CD4-positive, alpha-beta T cell (primary cell): Measurements from ENCODE around the gene INSRR. TPM values are rescaled to one million over a fixed set of nuclear protein-coding genes. Genes with fewer than 3 reads are reported as not detected.

Source experiments
- ATAC-seq: fragments of 200-7000 bp; cut with Tn5 transposase; one replicate; pipeline ENCODE4 v1.10.0; 2022; ENCODE audit warnings: mild to moderate bottlenecking; ENCODE audit not compliant: poor library complexity
- CTCF ChIA-PET: fragments of 350-600 bp; sonication (Branson Sonifier 250); formaldehyde crosslinking; loops from one replicate; lab custom pipeline; 2021; ENCODE audit warnings: antibody characterized with exemption, inconsistent platforms; lab: Charles Lee
- POLR2A ChIA-PET: fragments of 350-600 bp; sonication (Branson Sonifier 250); formaldehyde crosslinking; loops from one replicate; lab custom pipeline; 2021; ENCODE audit warnings: antibody characterized with exemption, inconsistent platforms; lab: Charles Lee
- DNase-seq, 14 experiments: peaks; one replicate each; pipeline ENCODE4 v3.0.0-alpha.2; 2013 to 2020; ENCODE audit warnings: mixed read lengths in 2 of 14
- H3K27ac ChIP-seq, 2 donors: one replicate each; pipeline versions ENCODE4 v1.5.1 to v1.7.0; 2013; ENCODE audit warnings: low read length in 2 of 2, low read depth in 1 of 2, mild to moderate bottlenecking in 1 of 2
- H3K27me3 ChIP-seq, 2 experiments: 1 replicate in 1 of 2; 2 replicates in 1 of 2; pipeline versions ENCODE4 v1.6.1 to v1.7.0; 2013; ENCODE audit warnings: low read length in 2 of 2, control low read depth in 1 of 2, mild to moderate bottlenecking in 1 of 2, moderate library complexity in 1 of 2; ENCODE audit not compliant: insufficient read depth in 2 of 2, control insufficient read depth in 1 of 2
- H3K36me3 ChIP-seq: one replicate; pipeline ENCODE4 v1.6.1; 2013; ENCODE audit warnings: low read length, control low read depth; ENCODE audit not compliant: insufficient read depth
- H3K4me1 ChIP-seq: one replicate; pipeline ENCODE4 v1.6.1; 2013; ENCODE audit warnings: low read length, control low read depth; ENCODE audit not compliant: insufficient read depth
- H3K4me3 ChIP-seq: one replicate; pipeline ENCODE4 v1.5.1; 2013; ENCODE audit warnings: mild to moderate bottlenecking, low read length, moderate library complexity
- H3K9me3 ChIP-seq, 2 experiments: 1 replicate in 1 of 2; 2 replicates in 1 of 2; pipeline versions ENCODE4 v1.6.1 to v1.7.0; 2013; ENCODE audit warnings: low read length in 2 of 2, mild to moderate bottlenecking in 2 of 2, control low read depth in 1 of 2, moderate library complexity in 1 of 2; ENCODE audit not compliant: control insufficient read depth in 1 of 2, insufficient read depth in 1 of 2
- H3K27ac Mint-ChIP-seq: one replicate; pipeline ENCODE4 v1.8.0; 2020; ENCODE audit warnings: mixed read lengths
- H3K27me3 Mint-ChIP-seq: one replicate; pipeline ENCODE4 v1.8.0; 2021; ENCODE audit warnings: mixed read lengths
- H3K36me3 Mint-ChIP-seq: one replicate; pipeline ENCODE4 v1.8.0; 2021; ENCODE audit warnings: low read depth, mixed read lengths
- H3K4me1 Mint-ChIP-seq: one replicate; pipeline ENCODE4 v1.8.0; 2021; ENCODE audit warnings: low read depth, mixed read lengths
- H3K4me3 Mint-ChIP-seq: one replicate; pipeline ENCODE4 v1.8.0; 2020; ENCODE audit warnings: mild to moderate bottlenecking, mixed read lengths
- H3K9me3 Mint-ChIP-seq: one replicate; pipeline ENCODE4 v1.8.0; 2020; ENCODE audit warnings: mixed read lengths
- CTCF ChIP-seq: fragments of 200-600 bp; IDR thresholded peaks from one replicate; pipeline ENCODE4 v1.8.0; 2022; ENCODE audit warnings: antibody characterized with exemption, mild to moderate bottlenecking
- intact Hi-C, 2 experiments: fragments of 100-400 bp; cut with DNase I in 1 of 2; cut with micrococcal nuclease in 1 of 2; formaldehyde crosslinking; loops; one replicate each; pipeline versions ENCODE4 v1.15.1 to v1.9.0; 2023 to 2025; cut with DNase I, micrococcal nuclease
- total RNA-seq, 174 experiments: library from RNA in 2 of 174; stranded (reverse) in 2 of 174; gene quantifications; one replicate each; pipeline ENCODE4 v1.2.3 and lab custom pipeline; 2021 to 2026

INSRR gene
- total RNA-seq, 2 experiments from 2014 or later = not detected

GRCh38 chr1:156852418-156852874 lies 6.5 kb downstream of the INSRR start:
- ATAC-seq (no peak), DNase-seq (no peak)
- Mint-ChIP-seq H3K4me1 (peaks cover 18% of the 10 kb centered on the region), H3K27me3 (peaks cover 16% of the 10 kb centered on the region), H3K27ac (no peak overlapping the region), H3K4me3 (no peak overlapping the region), H3K9me3 (no peaks in the 10 kb centered on the region), H3K36me3 (no peaks in the 10 kb centered on the region)
- intact Hi-C loops = no loop called here
- ChIA-PET POLR2A (no interaction called here), CTCF (no interaction called here)
- H3K27ac ChIP-seq = no peak overlapping the region
- no peaks in the 10 kb centered on the region for H3K36me3 ChIP-seq
- no peak overlapping the region for H3K4me3 ChIP-seq
- TF ChIP-seq CTCF = no peak
- H3K4me1 ChIP-seq = peaks cover 16% of the 10 kb centered on the region
- H3K27me3 ChIP-seq = no peaks in the 10 kb centered on the region
- H3K9me3 ChIP-seq = peaks cover 0 to 4% of the 10 kb centered on the region in 2 experiments

- H3K27me3 ChIP-seq = no peaks in the 10 kb centered on the region
- Mint-ChIP-seq H3K4me3 (no peak overlapping the region), H3K27me3 (peaks cover 18% of the 10 kb centered on the region), H3K27ac (no peak overlapping the region), H3K9me3 (no peaks in the 10 kb centered on the region), H3K4me1 (peaks cover 23% of the 10 kb centered on the region), H3K36me3 (no peaks in the 10 kb centered on the region)
- CTCF ChIA-PET = interaction anchor here (1.2 kb wide), 1 partner anchor 8 kb away, joined by 4 read pairs; the partner anchor contains the start of gene NTRK1
- DNase-seq (no peak), ATAC-seq (no peak)
- H3K9me3 ChIP-seq = peaks cover 0 to 4% of the 10 kb centered on the region in 2 experiments
- intact Hi-C loops = no loop called here
- TF ChIP-seq CTCF = no peak
- H3K4me1 ChIP-seq = peaks cover 16% of the 10 kb centered on the region
- H3K36me3 ChIP-seq = no peaks in the 10 kb centered on the region
- POLR2A ChIA-PET = no interaction called here
- no peak overlapping the region for H3K27ac ChIP-seq
- H3K4me3 ChIP-seq = no peak overlapping the region
Observed at GRCh38 chr1:156851779-156852417, 7.0 kb downstream of the INSRR start.

GRCh38 chr1:156849151-156849496 lies 9.8 kb downstream of the INSRR start:
- Histone ChIP-seq H3K27me3 (peaks cover 11% of the 10 kb centered on the region in 2 experiments), H3K36me3 (no peaks in the 10 kb centered on the region), H3K4me1 (peaks cover 30% of the 10 kb centered on the region), H3K4me3 (peak overlapping the region; percentile 37), H3K9me3 (peaks cover 0 to 10% of the 10 kb centered on the region in 2 experiments), H3K27ac (no peak overlapping the region)
- CTCF ChIA-PET = interaction anchor here (1.3 to 2.3 kb wide), 5 partner anchors 8 to 79 kb away, joined by 4 to 11 read pairs (median 7); no protein-coding TSS in a partner anchor
- POLR2A ChIA-PET = interaction anchor here (0.6 to 3.8 kb wide), 4 partner anchors 11 to 915 kb away, joined by 3 to 20 read pairs (median 8); partner anchors contain the start of genes INSRR, MRPL24, NTRK1 and SH2D2A
- Mint-ChIP-seq H3K4me3 (peak overlapping the region; percentile 70), H3K9me3 (no peaks in the 10 kb centered on the region), H3K27ac (peak overlapping the region; percentile 37), H3K4me1 (peaks cover 42% of the 10 kb centered on the region), H3K36me3 (no peaks in the 10 kb centered on the region), H3K27me3 (peaks cover 38% of the 10 kb centered on the region)
- no peak for DNase-seq
- TF ChIP-seq CTCF = no peak
- peak; percentile 4 for ATAC-seq
- intact Hi-C loops = loop anchor here (5.0 kb wide), 1 partner anchor 37 kb away; no protein-coding TSS in a partner anchor
